Progenitor cell of endocrine pancreas (in vitro differentiated cells): ENCODE data around the gene CHRNA5. TPM values are rescaled to one million over a fixed set of nuclear protein-coding genes. Genes with fewer than 3 reads are reported as not detected.
A peak's percentile ranks its signal among the peaks of the same experiment; 100 is the strongest.
"Not testable (repeated sequence)": the region's sequence is repeated elsewhere in the genome, so short reads cannot be mapped to it uniquely, and the experiment has no call there.

Source experiments
- DNase-seq: peaks from one replicate; pipeline ENCODE4 v3.0.0; 2021; ENCODE audit warnings: low spot score; ENCODE audit not compliant: unreplicated experiment
- H3K27ac Mint-ChIP-seq: 2 replicates; pipeline ENCODE4 v1.8.0; 2021; ENCODE audit warnings: mild to moderate bottlenecking, moderate library complexity, mixed read lengths
- H3K27me3 Mint-ChIP-seq: 2 replicates; pipeline ENCODE4 v1.8.0; 2021; ENCODE audit warnings: mixed read lengths
- H3K36me3 Mint-ChIP-seq: 2 replicates; pipeline ENCODE4 v1.8.0; 2022; ENCODE audit warnings: mixed read lengths; ENCODE audit not compliant: insufficient read depth
- H3K4me1 Mint-ChIP-seq: 2 replicates; pipeline ENCODE4 v1.8.0; 2021; ENCODE audit warnings: low read depth, mixed read lengths
- H3K4me3 Mint-ChIP-seq: 2 replicates; pipeline ENCODE4 v1.8.0; 2021; ENCODE audit warnings: low read depth, mild to moderate bottlenecking, moderate library complexity, mixed read lengths
- H3K9me3 Mint-ChIP-seq: 2 replicates; pipeline ENCODE4 v1.8.0; 2021; ENCODE audit warnings: low read depth, mixed read lengths
- total RNA-seq: library from RNA; stranded (reverse); gene quantifications from 2 replicates; pipeline ENCODE4 v1.2.1, GENCODE V29; 2021
- TF ChIP-seq, protein P1 (sequence below): fragments of 200-600 bp; sonication (generic); IDR thresholded peaks from one replicate; pipeline ENCODE4 v1.5.0; 2021; ENCODE audit warnings: antibody characterized with exemption, mild to moderate bottlenecking; ENCODE audit not compliant: unreplicated experiment

CHRNA5 gene
- total RNA-seq, 1 donor from 2014 or later, result 8.0 TPM

GRCh38 chr15:78551902-78552301 is 13.4 kb upstream of the CHRNA5 start:
- Mint-ChIP-seq H3K27me3 (peaks cover 4% of the 10 kb centered on the region), H3K27ac (no peak overlapping the region), H3K4me1 (no peaks in the 10 kb centered on the region), H3K4me3 (no peak overlapping the region), H3K36me3 (peaks cover 10% of the 10 kb centered on the region), H3K9me3 (no peaks in the 10 kb centered on the region)
- no peak for DNase-seq
- TF ChIP-seq, protein P1, sequence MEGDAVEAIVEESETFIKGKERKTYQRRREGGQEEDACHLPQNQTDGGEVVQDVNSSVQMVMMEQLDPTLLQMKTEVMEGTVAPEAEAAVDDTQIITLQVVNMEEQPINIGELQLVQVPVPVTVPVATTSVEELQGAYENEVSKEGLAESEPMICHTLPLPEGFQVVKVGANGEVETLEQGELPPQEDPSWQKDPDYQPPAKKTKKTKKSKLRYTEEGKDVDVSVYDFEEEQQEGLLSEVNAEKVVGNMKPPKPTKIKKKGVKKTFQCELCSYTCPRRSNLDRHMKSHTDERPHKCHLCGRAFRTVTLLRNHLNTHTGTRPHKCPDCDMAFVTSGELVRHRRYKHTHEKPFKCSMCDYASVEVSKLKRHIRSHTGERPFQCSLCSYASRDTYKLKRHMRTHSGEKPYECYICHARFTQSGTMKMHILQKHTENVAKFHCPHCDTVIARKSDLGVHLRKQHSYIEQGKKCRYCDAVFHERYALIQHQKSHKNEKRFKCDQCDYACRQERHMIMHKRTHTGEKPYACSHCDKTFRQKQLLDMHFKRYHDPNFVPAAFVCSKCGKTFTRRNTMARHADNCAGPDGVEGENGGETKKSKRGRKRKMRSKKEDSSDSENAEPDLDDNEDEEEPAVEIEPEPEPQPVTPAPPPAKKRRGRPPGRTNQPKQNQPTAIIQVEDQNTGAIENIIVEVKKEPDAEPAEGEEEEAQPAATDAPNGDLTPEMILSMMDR, result no peak

DNA sequence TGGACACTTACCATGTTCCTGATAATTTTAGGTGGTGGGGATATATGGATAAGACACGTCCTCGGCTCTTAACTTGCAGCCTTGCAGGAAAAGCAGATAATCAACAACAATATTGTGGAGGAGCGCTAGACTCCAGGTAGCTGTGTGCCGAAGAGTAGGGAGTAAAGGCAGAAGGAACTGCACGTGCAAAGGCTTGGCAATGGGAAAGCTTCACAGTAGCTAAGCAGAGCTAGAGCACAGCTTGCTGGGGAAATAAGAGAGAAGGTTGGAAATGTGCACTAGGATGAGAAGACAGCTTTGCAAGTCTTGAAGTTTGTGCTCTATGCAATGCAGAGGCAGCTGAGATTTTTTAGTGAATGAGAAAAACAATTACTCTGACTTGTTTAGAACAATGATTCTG is 12.7 kb upstream of the CHRNA5 start:
- H3K4me3 Mint-ChIP-seq, result no peak overlapping the region
- H3K36me3 Mint-ChIP-seq, result peaks cover 10% of the 10 kb centered on the region
- DNase-seq, result no peak
- no peaks in the 10 kb centered on the region for H3K4me1 Mint-ChIP-seq
- TF ChIP-seq, protein P1, result no peak
- H3K27me3 Mint-ChIP-seq, result peaks cover 4% of the 10 kb centered on the region
- H3K9me3 Mint-ChIP-seq, result no peaks in the 10 kb centered on the region
- H3K27ac Mint-ChIP-seq, result no peak overlapping the region

DNA sequence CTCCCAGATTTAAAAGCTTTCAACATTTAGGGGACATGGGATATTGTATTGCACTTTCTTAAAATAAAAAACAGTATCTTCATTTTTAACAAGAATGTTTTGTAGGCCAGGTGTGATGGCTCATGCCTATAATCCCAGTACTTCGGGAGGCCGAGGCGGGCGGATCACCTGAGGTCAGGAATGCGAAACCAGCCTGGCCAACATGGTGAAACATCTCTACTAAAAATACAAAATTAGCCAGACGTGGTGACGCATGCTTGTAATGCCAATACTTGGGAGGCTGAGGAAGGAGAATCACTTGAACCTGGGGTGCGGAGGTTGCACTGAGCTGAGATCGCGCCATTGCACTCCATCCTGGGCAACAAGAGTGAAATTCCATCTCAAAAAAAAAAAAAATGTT is 5.1 kb upstream of the CHRNA5 start:
- not testable (repeated sequence) for H3K4me3 Mint-ChIP-seq, H3K36me3 Mint-ChIP-seq, H3K9me3 Mint-ChIP-seq, DNase-seq, H3K27ac Mint-ChIP-seq, H3K4me1 Mint-ChIP-seq
- peaks cover 31% of the 10 kb centered on the region for H3K27me3 Mint-ChIP-seq

GRCh38 chr15:78561490-78561889 is 3.8 kb upstream of the CHRNA5 start:
- Mint-ChIP-seq H3K4me3 (no peak overlapping the region), H3K27ac (no peak overlapping the region), H3K27me3 (peaks cover 33% of the 10 kb centered on the region), H3K4me1 (peaks cover 5% of the 10 kb centered on the region), H3K36me3 (no peaks in the 10 kb centered on the region), H3K9me3 (no peaks in the 10 kb centered on the region)
- DNase-seq, result no peak
- TF ChIP-seq, protein P1, result no peak

- TF ChIP-seq, protein P1, result no peak
- Mint-ChIP-seq H3K9me3 (no peaks in the 10 kb centered on the region), H3K4me3 (no peak overlapping the region), H3K27me3 (peaks cover 39% of the 10 kb centered on the region), H3K36me3 (no peaks in the 10 kb centered on the region), H3K4me1 (peaks cover 6% of the 10 kb centered on the region), H3K27ac (no peak overlapping the region)
- DNase-seq, result no peak
These were observed 2.2 kb upstream of the CHRNA5 start for GRCh38 chr15:78563092-78563491.

DNA sequence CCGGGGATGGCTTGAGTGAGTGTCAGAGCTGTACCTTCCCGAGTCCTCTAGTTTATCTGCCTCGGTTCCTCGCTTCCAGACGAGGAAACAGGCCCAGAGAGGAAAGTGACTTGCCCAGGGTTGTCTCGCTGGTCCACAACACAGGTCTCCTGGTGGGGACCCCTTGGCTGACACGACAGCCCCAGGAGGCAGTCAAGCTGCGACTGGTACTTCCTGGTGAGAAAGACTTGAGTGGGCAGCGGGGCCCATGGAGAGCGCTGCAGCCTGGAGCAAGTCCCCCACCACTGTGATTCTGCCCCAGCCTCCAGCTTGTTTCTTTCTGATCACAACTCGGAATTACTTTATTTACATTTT is 600 bp upstream of the CHRNA5 start:
- H3K27me3 Mint-ChIP-seq, result peaks cover 39% of the 10 kb centered on the region
- peaks cover 6% of the 10 kb centered on the region for H3K4me1 Mint-ChIP-seq
- peak overlapping the region; percentile 84 for H3K4me3 Mint-ChIP-seq
- peak overlapping the region; percentile 69 for H3K27ac Mint-ChIP-seq
- DNase-seq, result no peak
- TF ChIP-seq, protein P1, result no peak
- no peaks in the 10 kb centered on the region for H3K36me3 Mint-ChIP-seq
- no peaks in the 10 kb centered on the region for H3K9me3 Mint-ChIP-seq
